SH-SY5Y (cell line): ENCODE data around the gene HAP1.

Experiments
- GATA2 ChIP-seq: IDR thresholded peaks from 2 replicates; pipeline ENCODE4 v1.6.1; 2011; ENCODE audit warnings: mild to moderate bottlenecking, low read depth, low read length
- GATA3 ChIP-seq: IDR thresholded peaks from 2 replicates; pipeline ENCODE4 v1.6.1; 2011; ENCODE audit warnings: low read depth, mild to moderate bottlenecking, low read length, moderate library complexity

The HAP1 gene

DNA sequence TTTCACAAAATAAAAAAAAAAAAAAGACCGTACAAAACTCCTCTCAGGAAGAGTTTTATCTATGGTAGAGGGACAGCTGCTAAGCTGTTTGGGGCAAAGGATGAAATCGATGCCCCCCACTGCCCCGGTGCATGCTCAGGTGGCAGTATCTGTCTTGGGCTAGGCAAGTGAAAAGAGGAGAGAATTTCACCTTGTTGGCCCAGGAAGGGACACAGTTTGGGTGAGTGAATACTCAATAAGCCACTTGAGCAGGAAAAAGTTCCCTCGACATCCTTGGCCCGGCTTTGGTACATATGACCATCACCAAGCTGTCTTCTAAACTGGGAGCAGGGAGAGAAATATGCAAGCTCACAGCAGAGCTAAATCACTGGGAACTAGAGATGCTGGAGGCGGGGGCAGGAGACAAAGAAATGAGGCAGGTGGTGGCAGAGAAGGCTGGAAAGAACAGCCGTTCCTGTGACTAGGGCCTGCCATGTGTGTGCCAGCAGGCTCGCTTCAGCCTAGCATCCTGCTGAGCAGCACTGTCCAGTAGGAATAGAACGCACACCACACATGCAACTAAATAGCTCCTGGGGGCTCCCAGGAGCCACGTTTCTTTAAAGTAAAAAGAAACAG lies 53.9 kb downstream of the HAP1 start:
- TF ChIP-seq GATA3, result no peak
- TF ChIP-seq GATA2, result no peak

DNA sequence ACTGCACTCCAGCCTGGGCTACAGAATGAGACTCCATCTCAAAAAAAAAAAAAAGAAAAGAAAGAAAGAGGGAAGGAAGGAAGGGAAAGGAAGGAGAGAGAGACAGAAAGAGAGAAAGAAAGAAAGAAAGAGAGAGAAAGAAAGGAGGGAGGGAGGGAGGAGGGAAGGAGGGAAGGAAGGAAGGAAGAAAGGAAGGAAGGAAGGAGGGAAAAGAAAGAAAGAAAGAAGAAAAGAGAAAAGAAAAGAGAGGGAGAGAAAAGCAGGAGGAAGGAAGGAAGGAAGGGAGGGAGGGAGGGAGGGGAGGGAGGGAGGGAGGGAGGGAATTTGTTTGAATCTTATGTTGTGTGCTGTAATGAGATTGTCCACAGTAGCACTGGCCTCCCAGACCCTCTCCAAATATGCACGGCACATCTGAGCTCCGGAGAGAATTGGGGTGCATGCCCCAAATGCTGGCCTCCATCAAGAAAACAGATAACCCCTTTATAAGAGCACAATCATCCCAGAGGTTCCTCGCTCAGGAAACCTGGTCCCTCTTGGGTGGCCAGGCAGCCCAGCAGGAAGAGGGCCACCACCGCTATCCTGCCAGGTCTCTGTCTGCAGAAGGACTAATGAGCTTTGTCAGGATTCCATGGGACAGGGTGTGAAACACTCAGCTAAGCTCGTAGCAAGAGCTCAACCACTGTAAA lies 54.6 kb downstream of the HAP1 start:
- TF ChIP-seq GATA3 (no peak), GATA2 (no peak)

DNA sequence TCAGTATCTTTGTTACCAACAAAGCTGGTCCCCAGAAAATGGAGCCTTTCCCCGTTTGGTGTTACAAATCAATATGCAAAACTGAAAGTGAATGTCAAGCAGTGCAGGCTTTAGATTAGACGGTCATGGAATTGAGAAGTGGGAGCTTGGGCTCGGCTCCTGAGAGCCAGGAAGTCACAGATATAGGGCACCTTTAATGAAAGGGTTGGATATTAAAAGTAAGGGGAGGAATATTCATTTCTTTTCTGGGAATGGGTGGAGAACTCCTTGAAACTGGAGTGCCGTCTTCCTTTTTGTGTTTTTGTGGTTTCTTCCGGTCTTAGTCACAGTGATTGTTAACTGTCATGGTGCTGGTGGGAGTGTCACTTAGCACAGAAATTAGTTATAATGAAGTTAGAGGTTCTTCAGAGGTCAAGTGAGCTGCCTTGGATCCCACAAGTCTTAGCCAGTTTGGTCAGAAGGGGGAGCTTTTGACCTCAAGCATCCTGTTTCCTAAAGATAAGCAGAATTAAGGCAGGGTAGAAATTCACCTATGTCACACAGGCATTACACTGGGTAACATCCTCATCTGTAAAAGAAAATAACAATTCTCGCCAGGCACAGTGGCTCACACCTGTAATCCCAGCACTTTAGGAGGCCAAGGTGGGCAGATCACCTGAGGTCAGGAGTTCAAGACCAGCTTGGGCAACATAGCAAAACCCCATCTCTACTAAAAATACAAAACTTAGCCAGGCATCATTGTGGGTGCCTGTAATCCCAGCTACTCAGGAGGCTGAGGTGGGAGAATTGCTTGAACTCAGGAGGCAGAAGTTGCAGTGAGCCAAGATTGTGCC lies 55.3 kb downstream of the HAP1 start:
- TF ChIP-seq GATA2 (no peak), GATA3 (no peak)

GRCh38 chr17:41678411-41678906 lies 56.0 kb downstream of the HAP1 start:
- TF ChIP-seq GATA2 (no peak), GATA3 (no peak)

GRCh38 chr17:41676058-41676419 lies 58.4 kb downstream of the HAP1 start:
- TF ChIP-seq GATA3 (no peak), GATA2 (no peak)
